ENCODE measurements around the gene ACP1. TPM values are rescaled to one million over a fixed set of nuclear protein-coding genes. Genes with fewer than 3 reads are reported as not detected.

ACP1 gene
- total and polyA plus RNA-seq, 10 of the 15 experiments (the other 5 are each of a cell fraction or from before 2014, with no cell fraction given) = 120 to 468 (median 175) TPM

- TF ChIP-seq YY1 (IDR thresholded peaks at IDR 0.05; ENCODE audit: low read depth, low read length) = no peak
- TF ChIP-seq NR2C2 (IDR thresholded peaks at IDR 0.05; ENCODE audit: borderline replicate concordance, control insufficient read depth, insufficient read length, low read depth) = no peak
Observed at GRCh38 chr2:280650-281110, 15.9 kb downstream of the ACP1 start (continued).

- intact Hi-C loops (cut with micrococcal nuclease; ENCODE audit: unreplicated experiment) (no loop called here), in situ Hi-C loops (cut with MboI) (no loop called here)
- Histone ChIP-seq H3K9me3 (replicated peaks; ENCODE audit: control insufficient read depth, insufficient read depth, low read length) (no peaks in the 10 kb centered on the region), H3K4me3 (no peak overlapping the region), H3K4me1 (ENCODE audit: control insufficient read depth, insufficient read depth, low read length) (no peaks in the 10 kb centered on the region), H3K4me2 (ENCODE audit: control insufficient read depth, insufficient read depth) (no peak overlapping the region), H3K27ac (ENCODE audit: control insufficient read depth, insufficient read depth) (no peak overlapping the region), H3K9ac (ENCODE audit: control insufficient read depth, insufficient read depth, low read length) (no peak overlapping the region), H4K20me1 (ENCODE audit: control insufficient read depth, insufficient read depth) (no peaks in the 10 kb centered on the region), H3K27me3 (replicated peaks in 1 of 2; ENCODE audit: control insufficient read depth in 2 of 2, insufficient read depth in 2 of 2, low read length in 1 of 2) (no peaks in the 10 kb centered on the region), H2AFZ (ENCODE audit: control insufficient read depth, low read depth, low read length) (no peak overlapping the region), H3K79me2 (ENCODE audit: control insufficient read depth, insufficient read depth, low read length) (no peaks in the 10 kb centered on the region), H3K36me3 (ENCODE audit: control insufficient read depth in 2 of 2, insufficient read depth in 2 of 2, low read length in 1 of 2) (peaks cover 22 to 34% of the 10 kb centered on the region in 2 experiments)
- WGBS (ENCODE audit: insufficient coverage, insufficient replicate concordance, low lambda C conversion rate, missing lambda C conversion rate) = 95% methylated on average over 9 of the region's 9 CpGs
- DNase-seq (ENCODE audit: low read depth, low spot score) = no peak
- no peak for FAIRE-seq
- ChIA-PET CTCF (interaction anchor here (0.8 kb wide), 1 partner anchor 21 kb away, joined by 3 read pairs; no protein-coding TSS in a partner anchor), SMC1A (ENCODE audit: uncharacterized antibody, unreplicated experiment) (no interaction called here), POLR2A (no interaction called here), RAD21 (ENCODE audit: unreplicated experiment) (no interaction called here)
- TF ChIP-seq ZBTB33 (IDR thresholded peaks at IDR 0.05) (no peak), BHLHE40 (IDR thresholded peaks at IDR 0.05; ENCODE audit: borderline replicate concordance in 1 of 2, low read depth in 2 of 2, low read length in 1 of 2) (no peak), BCLAF1 (IDR thresholded peaks at IDR 0.05) (no peak), CTCF (IDR thresholded peaks at IDR 0.05 in 2 of 3, conservative IDR thresholded peaks at IDR 0.05 in 1 of 3; ENCODE audit: control insufficient read depth in 2 of 3, extremely low read depth in 1 of 3, insufficient read depth in 1 of 3, low read depth in 3 of 3, low read length in 3 of 3) (no peak), LARP7 (IDR thresholded peaks at IDR 0.05) (no peak), ZBED1 (IDR thresholded peaks at IDR 0.05; ENCODE audit: borderline replicate concordance) (no peak), NFYB (IDR thresholded peaks at IDR 0.05; ENCODE audit: insufficient read depth, low read depth, low read length) (no peak), PAX8 (IDR thresholded peaks at IDR 0.05) (no peak), ZSCAN29 (IDR thresholded peaks at IDR 0.05) (no peak), SPI1 (IDR thresholded peaks at IDR 0.05; ENCODE audit: borderline replicate concordance, insufficient read depth, low read depth, low read length) (no peak), ATF7 (IDR thresholded peaks at IDR 0.05; ENCODE audit: low read depth) (no peak), SKIL (IDR thresholded peaks at IDR 0.05; ENCODE audit: low read depth, poor library complexity, severe bottlenecking) (no peak)
- no peak for ATAC-seq
- no TSS peak for BruUV-seq (replicated peaks)
Observed at GRCh38 chr2:281381-281780, 16.6 kb downstream of the ACP1 start.
